Gastroesophageal sphincter (tissue), 3 donors: Measurements from ENCODE around the gene TAGLN2.

Experiments used
- EP300 ChIP-seq: sonication (generic); formaldehyde crosslinking; IDR thresholded peaks from one replicate; pipeline ENCODE4 v1.6.1; 2017; ENCODE audit warnings: antibody characterized with exemption, mild to moderate bottlenecking
- POLR2A ChIP-seq, 2 donors: fragments of 450-650 bp; IDR thresholded peaks; one replicate each; pipeline ENCODE4 v1.6.1; 2017; ENCODE audit warnings: antibody characterized with exemption in 2 of 2, mild to moderate bottlenecking in 2 of 2, moderate library complexity in 1 of 2
- TF ChIP-seq, protein P1 (sequence below), 4 experiments: fragments of 200-600 bp in 2 of 4; fragments of 450-650 bp in 2 of 4; sonication (generic) in 1 of 4; IDR thresholded peaks; one replicate each; pipeline ENCODE4 v1.5.1; 2017 to 2019; ENCODE audit warnings: antibody characterized with exemption in 4 of 4, mild to moderate bottlenecking in 2 of 4, moderate library complexity in 2 of 4

DNA sequence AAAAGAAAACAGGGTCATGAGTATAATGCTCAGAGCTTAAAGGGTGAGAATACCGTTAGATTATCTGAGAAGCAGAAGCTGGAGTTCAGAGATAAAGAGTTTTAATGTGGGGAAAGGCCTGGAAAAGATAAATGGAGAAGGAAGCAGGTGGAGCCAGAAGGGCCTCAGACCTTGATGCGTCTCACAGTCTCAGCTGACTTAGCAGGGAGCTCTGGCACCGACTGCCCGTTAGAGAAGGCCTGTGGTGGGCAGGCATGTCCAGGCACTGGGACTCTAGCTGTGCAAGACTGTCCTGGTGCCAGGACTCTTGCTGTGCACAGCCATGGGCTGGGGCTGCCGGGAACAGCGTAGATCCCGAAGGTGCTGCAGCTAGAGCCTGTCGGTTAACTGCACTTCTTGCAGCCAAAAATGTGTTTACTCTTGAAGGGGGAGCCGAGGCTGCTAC lies 32.5 kb upstream of the TAGLN2 start:
- TF ChIP-seq, protein P1, sequence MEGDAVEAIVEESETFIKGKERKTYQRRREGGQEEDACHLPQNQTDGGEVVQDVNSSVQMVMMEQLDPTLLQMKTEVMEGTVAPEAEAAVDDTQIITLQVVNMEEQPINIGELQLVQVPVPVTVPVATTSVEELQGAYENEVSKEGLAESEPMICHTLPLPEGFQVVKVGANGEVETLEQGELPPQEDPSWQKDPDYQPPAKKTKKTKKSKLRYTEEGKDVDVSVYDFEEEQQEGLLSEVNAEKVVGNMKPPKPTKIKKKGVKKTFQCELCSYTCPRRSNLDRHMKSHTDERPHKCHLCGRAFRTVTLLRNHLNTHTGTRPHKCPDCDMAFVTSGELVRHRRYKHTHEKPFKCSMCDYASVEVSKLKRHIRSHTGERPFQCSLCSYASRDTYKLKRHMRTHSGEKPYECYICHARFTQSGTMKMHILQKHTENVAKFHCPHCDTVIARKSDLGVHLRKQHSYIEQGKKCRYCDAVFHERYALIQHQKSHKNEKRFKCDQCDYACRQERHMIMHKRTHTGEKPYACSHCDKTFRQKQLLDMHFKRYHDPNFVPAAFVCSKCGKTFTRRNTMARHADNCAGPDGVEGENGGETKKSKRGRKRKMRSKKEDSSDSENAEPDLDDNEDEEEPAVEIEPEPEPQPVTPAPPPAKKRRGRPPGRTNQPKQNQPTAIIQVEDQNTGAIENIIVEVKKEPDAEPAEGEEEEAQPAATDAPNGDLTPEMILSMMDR (IDR thresholded peaks at IDR 0.05), result no peak
- TF ChIP-seq POLR2A (IDR thresholded peaks at IDR 0.05) (no peak), EP300 (no peak)
